ENCODE results near the gene IL10RB.
A peak's percentile ranks its signal among the peaks of the same experiment; 100 is the strongest.
"Not testable (repeated sequence)": the region's sequence is repeated elsewhere in the genome, so short reads cannot be mapped to it uniquely, and the experiment has no call there.

IL10RB gene

DNA sequence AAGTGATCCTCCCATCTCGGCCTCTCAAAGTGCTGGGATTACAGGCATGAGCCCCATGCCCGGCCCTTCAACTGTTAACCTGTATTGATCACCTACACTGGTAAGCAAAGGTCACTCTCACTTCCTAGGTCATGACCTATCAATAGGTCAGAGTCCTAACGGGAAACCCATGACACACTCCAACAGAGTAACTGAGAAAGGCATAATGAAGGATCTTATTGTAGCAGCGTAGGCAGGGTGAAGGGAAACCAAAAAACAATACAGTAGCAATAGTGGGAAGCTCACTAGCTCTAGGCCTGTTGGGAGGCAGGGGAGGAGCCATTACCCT, 39.1 kb downstream of the IL10RB start:
- DNase-seq: no peak

DNA sequence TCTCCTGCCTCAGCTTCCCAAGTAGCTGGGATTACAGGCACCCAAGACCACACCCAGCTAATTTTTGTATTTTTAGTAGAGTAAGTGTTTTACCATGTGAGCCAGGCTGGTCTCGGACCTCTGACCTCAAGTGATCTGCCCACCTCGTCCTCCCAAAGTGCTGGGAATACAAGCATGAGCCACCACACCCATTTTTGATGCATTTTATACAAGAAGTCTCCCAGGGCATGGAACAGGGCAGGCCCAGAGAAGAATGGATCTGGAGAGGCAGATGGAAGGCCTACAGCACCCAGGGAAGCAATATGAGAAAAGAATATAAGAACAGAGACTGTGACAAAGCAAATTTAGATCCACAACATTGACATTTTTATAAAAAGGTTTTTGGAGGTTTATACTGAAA, 39.8 kb downstream of the IL10RB start:
- no peak for DNase-seq

DNA sequence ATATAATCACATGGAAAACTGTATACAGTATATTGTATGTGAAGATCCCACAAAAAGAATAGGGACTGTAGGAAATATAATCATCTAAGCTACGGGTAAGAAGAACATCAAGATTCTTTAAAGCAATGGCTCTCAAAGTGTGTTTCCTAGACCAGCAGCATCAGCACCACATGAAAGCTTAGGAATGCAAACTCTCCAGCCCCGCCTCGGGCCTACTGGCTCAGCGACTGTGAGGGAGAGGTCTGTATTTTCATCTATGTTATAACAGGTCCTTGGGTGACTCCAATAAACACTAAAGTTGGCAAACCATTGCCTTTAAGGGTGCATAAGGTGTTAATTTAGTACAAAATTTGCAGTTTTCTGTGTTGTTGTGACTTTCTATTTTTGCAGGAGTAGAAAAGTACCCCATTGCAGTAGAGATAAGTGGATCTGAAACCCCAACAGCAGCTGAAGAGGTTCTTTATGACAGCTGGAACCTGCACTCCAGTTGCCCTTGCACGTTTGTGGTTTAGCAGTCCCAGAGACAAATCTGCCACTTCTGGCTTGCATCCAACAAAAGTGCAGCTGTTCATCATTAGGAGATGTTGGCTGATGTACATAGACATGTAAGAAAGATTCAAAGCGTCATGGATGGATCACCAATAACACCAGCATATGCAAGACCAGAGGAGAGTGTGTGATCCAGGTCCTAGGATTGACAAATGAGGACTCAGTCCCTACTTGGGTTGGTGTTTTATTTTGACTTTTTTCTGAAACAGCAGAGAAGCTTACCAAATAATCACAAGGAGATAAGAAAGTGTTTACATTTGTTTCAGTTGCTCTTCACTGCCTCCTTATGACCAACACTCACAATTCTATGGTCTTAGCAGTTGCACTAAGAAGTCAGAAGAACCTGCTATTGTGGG, 42.7 kb downstream of the IL10RB start:
- peak; percentile 82 for DNase-seq

DNA sequence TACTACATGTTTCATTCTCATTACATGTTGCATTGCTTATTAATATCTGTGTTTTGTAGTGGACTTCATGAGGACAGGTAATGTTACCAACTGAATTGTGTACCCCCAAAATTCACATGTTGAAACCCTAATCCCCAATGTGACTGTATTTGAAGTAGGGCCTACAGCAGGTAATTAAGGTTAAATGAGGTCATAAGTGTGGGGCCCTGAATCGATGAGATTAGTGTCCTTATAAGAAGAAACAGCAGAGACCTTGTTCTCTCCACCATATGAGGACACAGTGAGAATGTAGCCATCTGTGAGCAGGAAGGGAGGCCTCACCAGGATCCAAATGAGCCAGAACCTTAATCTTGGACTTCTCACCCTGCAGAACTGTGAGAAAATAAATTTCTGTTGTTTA, 43.6 kb downstream of the IL10RB start:
- DNase-seq: no peak

DNA sequence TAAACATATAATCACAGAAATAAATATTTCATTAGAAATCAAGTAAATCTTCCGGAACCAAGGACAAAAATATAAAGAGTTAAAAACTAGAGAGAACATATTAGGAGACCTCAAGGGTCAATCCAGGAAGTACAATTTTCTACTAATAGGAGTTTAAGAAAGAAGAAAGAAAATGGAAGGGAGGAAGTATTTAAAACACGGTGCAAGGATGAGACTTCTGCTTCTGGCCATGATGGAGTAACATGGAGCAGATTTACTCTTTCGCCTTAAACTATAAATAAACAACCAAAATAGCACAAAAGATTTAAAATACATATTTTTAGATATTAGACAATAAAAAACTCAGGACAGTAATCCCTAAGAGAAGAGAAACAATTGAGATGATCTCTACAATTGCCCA, 46.0 kb downstream of the IL10RB start:
- DNase-seq: no peak

DNA sequence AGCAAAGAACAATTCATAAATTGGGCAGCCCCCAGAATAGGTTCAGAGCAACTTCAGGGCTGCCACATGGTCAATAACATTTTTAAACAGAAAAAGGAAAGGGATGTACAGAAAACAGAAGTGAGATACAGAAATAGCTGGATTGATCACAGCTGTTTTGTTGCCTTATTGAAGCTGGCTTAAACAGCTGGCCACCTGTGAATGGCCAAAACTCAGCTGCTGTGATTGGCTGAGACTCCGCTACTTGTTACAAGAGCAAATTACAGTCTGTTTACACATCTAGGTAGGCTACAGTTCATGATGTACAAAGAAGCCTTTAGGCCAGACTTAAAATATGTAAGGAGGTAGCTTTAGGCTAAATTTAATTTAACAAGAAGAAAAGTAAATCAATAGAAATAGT, 47.0 kb downstream of the IL10RB start:
- no peak for DNase-seq

DNA sequence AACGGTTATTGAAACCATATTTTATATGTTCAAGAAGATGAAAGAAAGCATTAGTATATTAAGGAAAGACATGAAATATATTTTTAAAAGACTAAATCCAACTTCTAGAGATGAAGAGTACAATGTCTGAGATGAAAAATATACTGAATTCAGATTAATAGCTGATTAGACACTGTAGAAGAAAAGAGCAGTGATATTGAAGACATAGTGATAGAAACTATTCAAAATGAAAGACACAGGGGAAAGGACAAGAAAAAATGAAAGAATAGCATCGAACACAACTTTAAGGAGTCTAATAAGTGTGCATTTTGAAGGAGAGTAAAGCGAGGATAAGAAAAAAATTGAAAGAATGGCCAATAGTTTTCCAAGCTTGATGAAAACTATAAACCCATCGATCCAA, 47.4 kb downstream of the IL10RB start:
- no peak for DNase-seq

DNA sequence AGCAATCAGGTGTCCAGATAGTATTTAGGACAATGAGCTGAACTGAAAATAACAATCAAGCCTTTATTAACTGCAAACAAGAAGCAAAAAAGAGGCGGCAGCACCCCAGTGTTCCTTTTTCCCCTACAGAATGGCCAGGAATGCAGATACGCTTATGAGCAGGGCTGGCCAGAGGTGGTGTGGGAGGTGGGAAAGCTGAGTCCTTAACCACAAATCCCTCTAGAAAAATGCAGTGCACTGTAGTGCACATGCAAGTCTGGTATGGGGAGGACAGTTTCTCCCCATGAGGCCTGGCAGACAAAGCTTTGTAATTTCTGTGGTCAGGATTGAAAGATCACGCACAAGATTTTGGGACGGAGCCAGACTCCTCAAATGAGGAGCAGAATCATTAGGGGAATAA, 47.9 kb downstream of the IL10RB start:
- DNase-seq: no peak

DNA sequence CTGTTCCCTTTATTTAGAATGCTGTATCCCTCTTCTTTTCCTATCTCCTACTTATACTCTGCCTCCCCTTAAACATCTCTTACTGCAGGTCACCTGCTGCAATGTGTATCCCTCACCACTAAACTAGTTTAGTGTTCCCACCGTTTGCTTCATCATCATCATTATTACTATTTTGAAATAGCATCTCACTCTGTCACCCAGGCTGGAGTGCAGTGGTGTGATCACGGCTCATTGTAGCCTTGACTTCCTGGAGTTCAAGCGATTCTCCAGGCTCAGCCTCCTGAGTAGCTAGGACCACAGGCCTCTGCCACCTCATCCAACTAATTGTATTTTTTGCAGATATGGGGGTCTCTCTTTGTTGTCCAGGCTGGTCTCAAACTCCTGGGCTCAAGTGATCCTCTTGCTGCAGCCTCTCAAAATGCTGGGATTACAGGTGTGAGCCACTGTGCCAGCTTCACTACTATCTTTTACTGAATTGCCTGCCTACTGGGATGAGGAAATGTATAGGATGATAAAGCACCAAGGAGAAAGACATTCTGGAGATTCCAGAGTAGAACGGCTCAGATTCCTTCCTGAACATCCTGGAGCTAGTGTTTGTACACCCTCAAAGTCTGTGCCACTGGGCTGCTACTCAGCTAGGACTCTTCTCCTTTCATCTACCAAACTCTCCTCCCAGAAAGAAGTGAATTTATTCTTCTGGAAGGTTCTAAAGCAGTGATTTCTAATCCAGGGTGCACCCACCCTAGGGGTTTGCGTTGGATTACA, 50.0 kb downstream of the IL10RB start:
- DNase-seq: no peak

DNA sequence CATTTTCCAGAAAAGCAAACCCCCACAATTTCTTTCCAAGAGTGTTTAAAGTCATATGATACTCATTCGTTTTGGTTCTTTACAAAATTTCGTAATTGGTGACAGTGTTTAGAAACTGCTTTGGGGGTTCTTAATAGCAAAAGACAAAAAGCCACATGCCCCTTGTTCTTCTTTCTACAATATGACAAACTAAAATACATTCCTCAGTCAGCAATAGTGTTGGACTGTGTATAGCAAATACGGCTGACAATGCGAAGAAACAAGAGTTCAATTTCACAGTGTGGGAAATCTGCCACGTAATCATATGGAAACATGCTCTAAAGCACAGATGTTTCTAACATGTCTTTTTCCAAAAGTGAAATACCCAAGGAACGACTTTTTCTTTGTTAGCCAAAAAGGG, 51.0 kb downstream of the IL10RB start:
- no peak for DNase-seq

DNA sequence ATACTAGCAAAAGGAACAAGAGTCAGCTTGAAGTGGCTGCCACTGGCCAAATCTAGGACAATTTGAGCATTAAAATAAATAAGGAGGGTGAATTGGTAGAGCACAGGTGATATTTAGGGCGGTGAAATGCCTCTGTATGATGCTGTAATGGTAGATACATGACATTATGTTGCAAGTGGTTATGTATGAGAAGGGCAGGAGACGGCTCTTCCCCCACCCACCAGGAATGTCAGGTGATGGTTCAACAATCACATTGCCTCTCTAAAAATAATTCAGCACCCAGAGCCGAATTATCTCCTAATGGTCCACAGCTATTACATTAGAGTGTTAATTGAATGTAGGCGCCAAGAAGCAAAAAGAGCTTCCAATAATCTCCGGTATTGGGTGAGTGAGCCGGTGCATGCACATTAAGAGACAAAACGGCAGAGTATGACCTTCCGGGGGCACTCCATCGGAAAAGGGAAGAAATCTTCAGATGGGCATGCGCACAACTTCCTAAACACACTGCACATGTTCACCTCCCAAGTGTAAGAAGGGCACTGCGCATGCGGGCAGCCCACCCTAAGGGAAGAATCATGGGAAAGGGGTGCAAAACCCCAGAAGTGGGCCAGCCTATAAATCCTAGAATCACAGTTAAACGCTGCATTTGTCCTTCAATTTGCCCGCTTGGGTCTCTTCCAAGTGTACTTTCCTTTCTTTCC, 51.8 kb downstream of the IL10RB start:
- DNase-seq: no peak

DNA sequence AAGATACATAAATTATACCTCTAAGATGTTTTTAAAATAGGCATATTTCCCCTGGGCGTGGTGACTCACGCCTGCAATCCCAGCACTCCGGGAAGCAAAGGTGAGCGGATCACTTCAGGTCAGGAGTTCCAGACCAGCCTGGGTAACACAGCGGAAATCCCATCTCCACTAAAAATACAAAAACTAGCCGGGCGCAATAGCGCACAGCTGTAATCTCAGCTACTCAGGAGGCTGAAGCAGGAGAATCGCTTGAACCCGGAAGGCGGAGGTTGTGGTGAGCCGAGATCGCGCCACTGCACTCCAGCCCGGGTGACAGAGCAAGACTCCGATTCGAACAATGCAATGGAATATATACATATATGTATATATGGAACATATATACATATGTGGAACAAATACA, 54.8 kb downstream of the IL10RB start:
- DNase-seq: not testable (repeated sequence)

DNA sequence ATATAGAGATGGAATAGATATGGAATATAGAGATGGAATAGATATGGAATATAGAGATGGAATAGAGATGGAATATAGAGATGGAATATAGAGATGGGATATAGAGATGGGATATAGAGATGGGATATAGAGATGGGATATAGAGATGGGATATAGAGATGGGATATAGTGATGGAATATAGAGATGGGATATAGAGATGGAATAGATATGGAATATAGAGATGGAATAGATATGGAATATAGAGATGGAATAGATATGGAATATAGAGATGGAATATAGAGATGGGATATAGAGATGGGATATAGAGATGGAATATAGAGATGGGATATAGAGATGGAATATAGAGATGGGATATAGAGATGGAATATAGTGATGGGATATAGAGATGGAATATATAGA, 57.4 kb downstream of the IL10RB start:
- DNase-seq: not testable (repeated sequence)

DNA sequence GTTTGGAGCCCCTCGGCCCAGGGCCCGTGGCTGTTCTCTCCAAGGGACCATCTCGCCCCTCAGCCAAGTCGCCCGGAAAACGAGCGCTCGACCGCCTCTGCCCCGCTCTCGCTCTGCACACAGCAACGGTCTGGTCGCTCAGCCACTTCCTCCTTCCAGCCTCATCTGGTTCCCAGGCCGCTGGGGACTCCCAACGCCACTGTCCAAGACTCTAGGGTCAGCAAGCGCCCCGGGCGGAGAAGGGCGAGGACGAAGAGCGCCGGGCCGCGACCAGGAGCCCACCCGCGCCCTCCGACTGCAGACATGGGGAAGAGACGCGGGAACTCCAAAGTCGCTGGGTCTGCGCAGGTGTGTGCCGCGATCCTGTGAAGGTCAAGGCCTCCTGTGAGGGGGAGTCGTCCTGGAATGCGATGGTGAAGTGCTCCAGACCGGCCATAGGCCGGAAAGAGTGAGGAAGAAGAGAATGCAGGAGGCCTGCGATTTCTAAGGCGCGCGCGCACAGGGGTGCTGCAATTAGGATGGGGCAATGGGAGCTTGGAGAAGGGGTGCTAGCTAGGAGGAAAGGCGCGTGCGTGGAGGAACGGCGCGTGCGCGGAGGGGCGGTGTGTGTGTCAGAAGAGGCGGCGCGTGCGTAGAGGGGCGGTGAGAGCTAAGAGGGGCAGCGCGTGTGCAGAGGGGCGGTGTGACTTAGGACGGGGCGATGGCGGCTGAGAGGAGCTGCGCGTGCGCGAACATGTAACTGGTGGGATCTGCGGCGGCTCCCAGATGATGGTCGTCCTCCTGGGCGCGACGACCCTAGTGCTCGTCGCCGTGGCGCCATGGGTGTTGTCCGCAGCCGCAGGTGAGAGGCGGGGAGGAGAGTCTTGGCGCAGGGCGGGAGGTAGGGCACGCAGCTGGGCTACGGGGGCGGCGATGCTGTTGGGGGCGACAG, 58.4 kb downstream of the IL10RB start, which contains the start of gene IFNAR1:
TSS of gene IFNAR1 (plus strand) at position 680 of the 931 bp plus-strand sequence. CDS start at position 766, 86 bp downstream.
- DNase-seq: peak; percentile 97

DNA sequence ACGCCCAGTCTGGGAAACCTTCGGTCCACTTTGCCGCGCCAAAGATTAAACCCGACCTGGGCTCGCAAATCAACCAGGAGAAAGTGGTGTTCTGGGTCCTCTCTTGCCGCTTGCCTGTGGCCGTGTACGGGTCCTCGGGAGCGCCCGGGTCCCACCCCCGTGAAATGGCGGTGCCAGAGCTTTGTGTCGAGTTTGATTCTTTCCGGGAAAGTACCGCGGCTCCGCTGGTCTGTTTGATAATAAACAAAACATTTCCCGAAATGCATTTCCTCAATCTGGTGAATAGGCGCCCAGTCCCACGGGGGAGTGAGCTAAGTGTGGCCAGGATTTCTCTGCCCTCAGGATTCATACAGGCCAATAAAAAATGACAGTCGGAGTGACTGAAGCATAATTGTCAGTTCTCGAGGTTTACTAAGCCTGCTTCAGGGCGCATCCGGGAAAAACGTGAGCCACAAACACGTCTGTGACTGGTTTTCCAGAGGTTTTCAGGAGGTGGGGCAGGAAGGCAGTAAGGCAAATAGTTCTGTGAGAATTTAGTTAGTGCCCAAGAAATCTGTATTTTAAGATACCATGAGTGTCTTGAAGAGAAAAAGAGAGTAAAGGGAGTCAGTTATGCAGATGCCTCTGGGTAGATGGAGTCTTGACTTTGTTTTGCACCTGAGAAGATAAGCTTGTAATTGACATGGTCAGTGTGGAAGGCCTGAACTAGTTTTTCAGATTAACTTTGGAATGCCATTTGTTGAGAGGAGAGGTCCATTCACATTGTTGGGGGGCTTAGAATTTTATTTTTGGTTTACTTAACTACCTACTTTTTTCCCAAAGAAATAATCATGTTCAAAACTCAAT, 59.3 kb downstream of the IL10RB start:
- DNase-seq: no peak

DNA sequence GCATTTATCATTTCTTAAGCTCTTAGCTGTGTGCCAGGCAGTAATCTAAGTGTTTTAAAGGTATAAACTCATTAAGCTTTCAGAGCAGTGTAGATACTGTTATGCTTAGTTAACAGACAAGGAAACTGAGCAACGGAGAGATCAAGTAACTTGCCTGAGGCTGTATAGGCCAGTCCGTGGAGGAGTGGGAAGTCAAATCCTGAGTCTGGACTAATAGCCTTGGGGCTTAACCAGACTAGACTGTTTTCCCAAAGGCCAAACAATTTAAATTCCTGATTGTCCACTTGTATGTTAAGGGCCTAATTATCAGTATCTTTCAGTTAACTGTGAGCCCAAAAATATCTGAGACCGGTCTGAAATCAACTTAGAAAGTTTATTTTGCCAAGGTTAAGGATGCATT, 61.2 kb downstream of the IL10RB start:
- no peak for DNase-seq

DNA sequence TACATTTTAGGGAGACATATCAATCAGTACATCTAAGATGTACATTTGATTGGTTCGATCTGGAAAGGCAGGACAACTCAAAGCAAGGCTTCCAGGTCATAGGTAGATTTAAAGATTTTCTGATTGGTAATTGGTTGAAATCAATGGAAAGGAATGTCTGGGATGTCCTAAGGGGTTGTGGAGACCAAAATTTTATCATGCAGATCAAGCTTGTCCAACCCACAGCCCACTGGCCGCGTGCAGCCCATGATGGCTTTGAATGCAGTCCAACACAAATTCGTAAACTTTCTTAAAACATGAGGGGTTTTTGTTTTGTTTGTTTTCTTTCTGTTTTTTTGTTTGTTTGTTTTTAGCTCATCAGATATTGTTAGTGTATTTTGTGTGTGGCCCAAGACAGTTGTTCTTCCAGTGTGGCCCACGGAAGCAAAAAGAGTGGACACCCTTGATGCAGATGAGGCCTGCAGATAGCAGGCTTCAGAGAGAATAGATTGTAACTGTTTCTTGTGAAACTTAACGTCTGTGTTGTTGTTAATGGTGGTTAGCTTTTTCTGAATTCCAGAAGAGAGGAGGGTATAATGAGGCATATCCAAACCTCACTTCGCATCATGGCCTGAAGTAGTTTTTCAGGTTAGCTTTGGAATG, 61.7 kb downstream of the IL10RB start:
- no peak for DNase-seq

DNA sequence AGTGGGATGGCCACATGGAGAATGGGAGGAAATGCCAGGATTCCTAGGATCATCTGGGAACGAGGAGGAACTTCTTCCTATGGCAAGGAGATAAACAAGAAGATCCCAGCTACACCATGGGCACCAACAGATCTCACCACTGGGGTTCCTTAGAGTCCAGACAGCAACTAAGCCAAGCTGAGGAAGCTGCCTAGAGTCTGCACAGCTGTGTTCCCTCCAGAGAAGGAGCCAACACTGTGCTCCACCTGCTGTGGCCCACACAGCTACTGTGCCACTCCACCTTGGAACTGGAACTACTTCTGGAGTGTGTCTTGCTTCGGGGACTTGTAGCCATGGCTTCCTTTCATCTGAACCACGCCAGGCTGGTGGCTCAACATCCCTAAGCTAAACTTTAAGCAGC, 64.6 kb downstream of the IL10RB start:
- no peak for DNase-seq

DNA sequence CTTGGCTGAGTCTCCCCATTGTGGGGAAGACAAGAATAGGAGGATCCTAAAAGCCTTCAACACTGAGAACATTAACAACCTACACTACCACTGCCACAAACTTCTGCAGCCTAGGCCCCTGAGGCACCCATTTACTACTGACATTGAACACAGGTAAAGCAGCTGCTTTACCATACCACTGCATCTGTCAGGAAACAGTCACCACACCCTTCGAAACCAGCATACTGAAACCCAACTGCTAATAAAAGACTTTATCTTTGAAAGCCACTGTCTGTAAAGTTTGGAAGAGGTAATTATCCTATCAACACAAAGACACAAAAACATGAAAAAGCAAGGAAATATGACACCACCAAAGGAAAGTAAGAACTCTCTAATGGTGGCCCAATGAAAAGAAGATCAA, 66.0 kb downstream of the IL10RB start:
- DNase-seq: no peak

DNA sequence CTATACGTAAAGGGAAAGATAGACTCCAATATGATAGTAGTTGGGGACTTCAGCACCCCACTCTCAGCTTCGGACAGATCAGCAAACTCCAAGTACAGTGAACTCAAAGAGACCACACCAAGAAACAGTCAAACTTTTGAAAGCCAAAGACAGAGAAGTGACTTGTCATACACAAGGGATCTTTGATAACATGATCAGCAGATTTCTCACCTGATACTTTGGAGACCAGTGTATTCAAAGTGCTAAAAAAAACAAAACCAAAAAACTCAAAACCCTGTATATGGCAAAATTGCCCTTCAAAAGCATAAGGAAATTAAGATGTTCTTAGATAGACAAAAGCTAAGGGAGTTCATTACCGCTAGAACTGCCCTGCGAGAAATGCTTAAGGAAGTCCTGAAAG, 68.0 kb downstream of the IL10RB start:
- DNase-seq: no peak

DNA sequence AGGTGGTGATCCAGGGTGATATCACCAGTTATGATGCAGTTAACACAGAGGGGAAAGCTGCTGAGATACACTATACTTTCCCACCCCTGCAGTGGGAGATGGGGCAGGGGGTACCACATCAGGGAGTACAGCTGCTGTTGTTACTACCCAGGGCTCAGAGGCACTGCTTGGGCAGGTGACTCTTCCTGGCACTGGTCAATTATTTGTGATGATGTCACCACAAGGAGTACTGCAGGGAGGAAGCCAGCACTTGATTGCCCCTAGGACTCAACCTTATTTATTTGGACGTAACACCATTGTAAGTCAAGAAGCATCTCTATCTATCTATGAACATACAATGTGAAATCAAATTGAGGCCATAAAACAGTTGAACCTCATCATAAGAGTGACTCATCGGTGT, 68.7 kb downstream of the IL10RB start:
- DNase-seq: no peak

Data from NCI-H187 treated with DMSO at 0.1 percent for 48 hours (cell line).